Hematopoietic multipotent progenitor cell treated with erythropoietin and hydrocortisone succinate and interleukin-3 and kit ligand, for 17 days (in vitro differentiated cells): ENCODE data around the gene FNBP1L.
"Not testable (repeated sequence)": the region's sequence is repeated elsewhere in the genome, so short reads cannot be mapped to it uniquely, and the experiment has no call there.

Source experiments
- DNase-seq: peaks from one replicate; pipeline ENCODE4 v3.0.0-alpha.2; 2015; ENCODE audit warnings: low spot score

The FNBP1L gene

GRCh38 chr1:93443454-93443853 is 4.5 kb upstream of the FNBP1L start:
- DNase-seq = peak; percentile 78

GRCh38 chr1:93446837-93447451 is 974 bp upstream of the FNBP1L start:
- peak; percentile 95 for DNase-seq

GRCh38 chr1:93448292-93448982 is 519 bp downstream of the FNBP1L start:
- peak; percentile 61 for DNase-seq

GRCh38 chr1:93448983-93449804 is 1.3 kb downstream of the FNBP1L start:
- peak; percentile 42 for DNase-seq

GRCh38 chr1:93450321-93450720 is 2.4 kb downstream of the FNBP1L start:
- DNase-seq = no peak

GRCh38 chr1:93453911-93454310 is 6.0 kb downstream of the FNBP1L start:
- DNase-seq = no peak

- DNase-seq = no peak
These were observed 11.2 kb downstream of the FNBP1L start for GRCh38 chr1:93459126-93459525.

GRCh38 chr1:93461236-93461635 is 13.3 kb downstream of the FNBP1L start:
- DNase-seq = no peak

GRCh38 chr1:93463960-93464359 is 16.0 kb downstream of the FNBP1L start:
- no peak for DNase-seq

- not testable (repeated sequence) for DNase-seq
These were observed 17.6 kb downstream of the FNBP1L start for GRCh38 chr1:93465371-93466082.

- DNase-seq = no peak
These were observed 19.7 kb downstream of the FNBP1L start for GRCh38 chr1:93467606-93468005.

- DNase-seq = no peak
These were observed 20.7 kb downstream of the FNBP1L start for GRCh38 chr1:93468662-93469061.

- DNase-seq = not testable (repeated sequence)
These were observed 21.3 kb downstream of the FNBP1L start for GRCh38 chr1:93469223-93469622.

GRCh38 chr1:93471284-93471683 is 23.4 kb downstream of the FNBP1L start:
- DNase-seq = no peak

- peak; percentile 61 for DNase-seq
These were observed 24.0 kb downstream of the FNBP1L start for GRCh38 chr1:93471911-93472310.

GRCh38 chr1:93474321-93474720 is 26.4 kb downstream of the FNBP1L start:
- no peak for DNase-seq

- no peak for DNase-seq
These were observed 27.8 kb downstream of the FNBP1L start for GRCh38 chr1:93475681-93476080.

- DNase-seq = not testable (repeated sequence)
These were observed 31.3 kb downstream of the FNBP1L start for GRCh38 chr1:93479133-93479745.

- DNase-seq = not testable (repeated sequence)
These were observed 34.0 kb downstream of the FNBP1L start for GRCh38 chr1:93481899-93482298.

GRCh38 chr1:93483200-93483599 is 35.3 kb downstream of the FNBP1L start:
- DNase-seq = no peak

GRCh38 chr1:93483606-93484005 is 35.7 kb downstream of the FNBP1L start:
- no peak for DNase-seq

- DNase-seq = no peak
These were observed 40.3 kb downstream of the FNBP1L start for GRCh38 chr1:93488207-93488606.
